ENCODE data around the gene IFNL4. TPM values are rescaled to one million over a fixed set of nuclear protein-coding genes. Genes with fewer than 3 reads are reported as not detected.

IFNL4 gene
- total RNA-seq, 2 experiments from 2014 or later, result not detected

GRCh38 chr19:39211731-39212374 is 36.8 kb downstream of the IFNL4 start:
- Mint-ChIP-seq H3K4me1 (ENCODE audit: low read depth) (no peaks in the 10 kb centered on the region), H3K9me3 (no peaks in the 10 kb centered on the region), H3K27ac (no peak overlapping the region), H3K27me3 (ENCODE audit: low read depth) (no peaks in the 10 kb centered on the region), H3K36me3 (ENCODE audit: low read depth) (no peaks in the 10 kb centered on the region), H3K4me3 (no peak overlapping the region)
- intact Hi-C loops (cut with micrococcal nuclease), result loop anchor here (1.0 to 10.0 kb wide), 4 partner anchors 117 to 323 kb away; partner anchors contain the start of genes EID2B and PLEKHG2
- DNase-seq, result no peak
- CTCF ChIA-PET, result interaction anchor here (0.8 to 1.7 kb wide), 6 partner anchors 87 to 124 kb away, joined by 3 to 7 read pairs (median 4); partner anchors contain the start of genes GMFG and PAK4

- CTCF ChIA-PET, result no interaction called here
- H3K36me3 Mint-ChIP-seq (ENCODE audit: low read depth), result no peaks in the 10 kb centered on the region
- peaks cover 5% of the 10 kb centered on the region for H3K27me3 Mint-ChIP-seq (ENCODE audit: low read depth)
- no peak overlapping the region for H3K4me3 Mint-ChIP-seq
- no peaks in the 10 kb centered on the region for H3K9me3 Mint-ChIP-seq
- DNase-seq, result no peak
- H3K27ac Mint-ChIP-seq, result no peak overlapping the region
- H3K4me1 Mint-ChIP-seq (ENCODE audit: low read depth), result no peaks in the 10 kb centered on the region
- intact Hi-C loops (cut with micrococcal nuclease), result no loop called here
These were observed 39.5 kb downstream of the IFNL4 start for GRCh38 chr19:39209196-39209595.

GRCh38 chr19:39208175-39208795 is 40.4 kb downstream of the IFNL4 start:
- no peaks in the 10 kb centered on the region for H3K9me3 Mint-ChIP-seq
- no peak for DNase-seq
- CTCF ChIA-PET, result interaction anchor here (0.6 to 0.7 kb wide), 2 partner anchors 82 to 147 kb away, joined by 3 to 4 read pairs; no protein-coding TSS in a partner anchor
- H3K27ac Mint-ChIP-seq, result no peak overlapping the region
- H3K36me3 Mint-ChIP-seq (ENCODE audit: low read depth), result no peaks in the 10 kb centered on the region
- intact Hi-C loops (cut with micrococcal nuclease), result no loop called here
- peaks cover 10% of the 10 kb centered on the region for H3K27me3 Mint-ChIP-seq (ENCODE audit: low read depth)
- no peaks in the 10 kb centered on the region for H3K4me1 Mint-ChIP-seq (ENCODE audit: low read depth)
- no peak overlapping the region for H3K4me3 Mint-ChIP-seq

GRCh38 chr19:39207293-39207836 is 41.3 kb downstream of the IFNL4 start:
- Mint-ChIP-seq H3K9me3 (no peaks in the 10 kb centered on the region), H3K4me3 (no peak overlapping the region), H3K4me1 (ENCODE audit: low read depth) (no peaks in the 10 kb centered on the region), H3K27me3 (ENCODE audit: low read depth) (peaks cover 18% of the 10 kb centered on the region), H3K27ac (no peak overlapping the region), H3K36me3 (ENCODE audit: low read depth) (no peaks in the 10 kb centered on the region)
- intact Hi-C loops (cut with micrococcal nuclease), result no loop called here
- CTCF ChIA-PET, result interaction anchor here (0.7 kb wide), 1 partner anchor 148 kb away, joined by 4 read pairs; no protein-coding TSS in a partner anchor
- no peak for DNase-seq

GRCh38 chr19:39206122-39206521 is 42.5 kb downstream of the IFNL4 start:
- CTCF ChIA-PET, result no interaction called here
- Mint-ChIP-seq H3K36me3 (ENCODE audit: low read depth) (no peaks in the 10 kb centered on the region), H3K4me3 (no peak overlapping the region), H3K27ac (no peak overlapping the region), H3K4me1 (ENCODE audit: low read depth) (no peaks in the 10 kb centered on the region), H3K9me3 (no peaks in the 10 kb centered on the region), H3K27me3 (ENCODE audit: low read depth) (peaks cover 27% of the 10 kb centered on the region)
- intact Hi-C loops (cut with micrococcal nuclease), result no loop called here
- DNase-seq, result no peak

- Mint-ChIP-seq H3K27me3 (ENCODE audit: low read depth) (peaks cover 34% of the 10 kb centered on the region), H3K4me1 (ENCODE audit: low read depth) (no peaks in the 10 kb centered on the region), H3K27ac (no peak overlapping the region), H3K4me3 (no peak overlapping the region), H3K36me3 (ENCODE audit: low read depth) (no peaks in the 10 kb centered on the region), H3K9me3 (no peaks in the 10 kb centered on the region)
- DNase-seq, result no peak
- CTCF ChIA-PET, result interaction anchor here (0.6 to 2.0 kb wide), 3 partner anchors 41 to 144 kb away, joined by 3 to 6 read pairs (median 5); no protein-coding TSS in a partner anchor
- intact Hi-C loops (cut with micrococcal nuclease), result no loop called here
These were observed 43.2 kb downstream of the IFNL4 start for GRCh38 chr19:39205449-39205764.

GRCh38 chr19:39203372-39204341 is 45.0 kb downstream of the IFNL4 start, which contains the start of gene SYCN:
SYCN (minus strand) TSS chr19:39204263; CDS start chr19:39204254, 9 bp downstream.
- Mint-ChIP-seq H3K27ac (no peak within 1 kb of the TSS), H3K4me3 (no peak within 1 kb of the TSS), H3K36me3 (ENCODE audit: low read depth) (no peaks in the 10 kb centered on the region), H3K4me1 (ENCODE audit: low read depth) (no peaks in the 10 kb centered on the region), H3K9me3 (no peaks in the 10 kb centered on the region), H3K27me3 (ENCODE audit: low read depth) (peaks cover 44% of the 10 kb centered on the region)
- DNase-seq, result no peak
- CTCF ChIA-PET, result interaction anchor here (0.7 to 2.0 kb wide), 4 partner anchors 13 to 226 kb away, joined by 3 to 6 read pairs (median 3); no protein-coding TSS in a partner anchor
- intact Hi-C loops (cut with micrococcal nuclease), result no loop called here

- CTCF ChIA-PET, result interaction anchor here (1.0 kb wide), 1 partner anchor 13 kb away, joined by 3 read pairs; no protein-coding TSS in a partner anchor
- Mint-ChIP-seq H3K27ac (no peak overlapping the region), H3K4me1 (ENCODE audit: low read depth) (no peaks in the 10 kb centered on the region), H3K27me3 (ENCODE audit: low read depth) (peaks cover 51% of the 10 kb centered on the region), H3K36me3 (ENCODE audit: low read depth) (no peaks in the 10 kb centered on the region), H3K4me3 (no peak overlapping the region), H3K9me3 (no peaks in the 10 kb centered on the region)
- no peak for DNase-seq
- intact Hi-C loops (cut with micrococcal nuclease), result no loop called here
These were observed 45.7 kb downstream of the IFNL4 start for GRCh38 chr19:39202998-39203355.

GRCh38 chr19:39200803-39201115 is 47.9 kb downstream of the IFNL4 start:
- Mint-ChIP-seq H3K27me3 (ENCODE audit: low read depth) (peaks cover 66% of the 10 kb centered on the region), H3K4me3 (no peak overlapping the region), H3K9me3 (no peaks in the 10 kb centered on the region), H3K36me3 (ENCODE audit: low read depth) (no peaks in the 10 kb centered on the region), H3K27ac (no peak overlapping the region), H3K4me1 (ENCODE audit: low read depth) (peaks cover 15% of the 10 kb centered on the region)
- intact Hi-C loops (cut with micrococcal nuclease), result no loop called here
- no peak for DNase-seq
- CTCF ChIA-PET, result no interaction called here

GRCh38 chr19:39200066-39200802 is 48.4 kb downstream of the IFNL4 start:
- Mint-ChIP-seq H3K27me3 (ENCODE audit: low read depth) (peaks cover 71% of the 10 kb centered on the region), H3K27ac (no peak overlapping the region), H3K4me1 (ENCODE audit: low read depth) (peaks cover 19% of the 10 kb centered on the region), H3K4me3 (no peak overlapping the region), H3K9me3 (no peaks in the 10 kb centered on the region), H3K36me3 (ENCODE audit: low read depth) (no peaks in the 10 kb centered on the region)
- CTCF ChIA-PET, result no interaction called here
- intact Hi-C loops (cut with micrococcal nuclease), result no loop called here
- DNase-seq, result no peak

- intact Hi-C loops (cut with micrococcal nuclease), result no loop called here
- no peak overlapping the region for H3K27ac Mint-ChIP-seq
These were observed 49.6 kb downstream of the IFNL4 start for GRCh38 chr19:39199025-39199424.

More at GRCh38 chr19:39199025-39199424, 49.6 kb downstream of the IFNL4 start:
- CTCF ChIA-PET, result interaction anchor here (0.9 to 1.1 kb wide), 2 partner anchors 12 to 129 kb away, joined by 3 read pairs; no protein-coding TSS in a partner anchor
- H3K4me3 Mint-ChIP-seq, result no peak overlapping the region
- no peaks in the 10 kb centered on the region for H3K9me3 Mint-ChIP-seq
- no peak for DNase-seq
- H3K4me1 Mint-ChIP-seq (ENCODE audit: low read depth), result peaks cover 20% of the 10 kb centered on the region
- peaks cover 75% of the 10 kb centered on the region for H3K27me3 Mint-ChIP-seq (ENCODE audit: low read depth)
- no peaks in the 10 kb centered on the region for H3K36me3 Mint-ChIP-seq (ENCODE audit: low read depth)
